ENCODE data around the gene RINL.

The RINL gene

DNA sequence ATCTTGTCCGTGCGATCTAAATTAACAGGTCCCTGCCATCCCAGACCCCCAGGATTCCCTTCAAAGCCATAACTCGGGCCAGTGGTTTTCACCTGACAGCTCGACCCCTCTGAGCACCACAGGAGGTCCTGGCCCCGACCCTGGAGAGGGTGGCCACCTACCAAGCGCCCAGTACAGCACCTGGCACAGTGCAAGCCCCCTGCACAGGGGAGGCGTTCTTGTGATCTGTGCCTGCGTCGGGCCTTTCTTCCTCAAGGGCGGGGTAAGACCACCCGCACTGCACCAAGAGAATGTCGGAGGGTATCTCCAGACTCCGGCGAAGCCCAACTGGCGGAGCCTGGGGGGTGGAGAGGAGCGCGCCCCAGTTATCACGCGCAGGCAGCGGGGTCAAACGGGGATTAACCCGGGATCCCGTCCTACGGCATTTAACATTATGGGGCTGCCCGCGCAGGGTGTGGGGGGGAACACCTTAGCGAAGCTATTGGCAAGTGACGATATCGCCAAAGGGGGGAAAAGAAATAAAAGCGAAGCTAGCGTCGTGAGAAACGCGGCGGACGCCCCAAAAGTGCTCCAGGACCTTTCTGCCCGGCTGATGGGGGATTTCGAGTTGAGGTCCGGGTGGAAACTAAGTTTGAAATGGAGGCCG lies 27.0 kb downstream of the RINL start:
- no peak for TF ChIP-seq YY1 (IDR thresholded peaks at IDR 0.05; ENCODE audit: low read depth)
- peak; percentile 9 for TF ChIP-seq ZBTB7A (IDR thresholded peaks at IDR 0.05; ENCODE audit: low read depth)

DNA sequence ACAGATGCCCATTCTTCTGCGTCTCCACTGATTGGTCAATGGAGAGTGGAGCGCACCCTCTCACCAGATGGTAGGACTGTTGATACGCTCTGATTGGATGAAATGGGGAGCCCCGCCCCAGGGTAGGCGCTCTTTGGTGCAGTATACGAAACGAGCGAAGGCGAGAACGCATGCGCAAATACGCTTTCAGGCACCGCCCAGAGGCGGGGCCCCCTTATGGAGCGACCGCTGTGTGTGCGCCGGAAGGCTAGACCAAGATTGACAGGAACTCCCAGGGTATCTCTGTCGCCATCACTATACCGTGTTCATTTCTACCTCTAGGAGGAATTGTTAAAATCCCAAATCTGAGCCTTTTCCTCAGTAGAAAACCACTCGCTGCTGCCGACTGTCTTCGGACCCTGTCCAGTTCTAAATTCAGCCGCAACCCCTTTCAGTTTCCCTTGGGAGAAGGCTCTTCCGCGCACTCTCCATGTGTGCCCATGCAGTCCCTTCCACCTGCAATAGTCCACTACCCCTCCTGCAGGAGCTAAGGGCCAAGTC lies 27.6 kb downstream of the RINL start:
- TF ChIP-seq TCF12 (IDR thresholded peaks at IDR 0.05; ENCODE audit: low read depth), result no peak
- TF ChIP-seq YY1 (IDR thresholded peaks at IDR 0.05; ENCODE audit: low read depth), result peak; percentile 59
- TF ChIP-seq, protein P1, sequence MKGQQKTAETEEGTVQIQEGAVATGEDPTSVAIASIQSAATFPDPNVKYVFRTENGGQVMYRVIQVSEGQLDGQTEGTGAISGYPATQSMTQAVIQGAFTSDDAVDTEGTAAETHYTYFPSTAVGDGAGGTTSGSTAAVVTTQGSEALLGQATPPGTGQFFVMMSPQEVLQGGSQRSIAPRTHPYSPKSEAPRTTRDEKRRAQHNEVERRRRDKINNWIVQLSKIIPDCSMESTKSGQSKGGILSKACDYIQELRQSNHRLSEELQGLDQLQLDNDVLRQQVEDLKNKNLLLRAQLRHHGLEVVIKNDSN (IDR thresholded peaks at IDR 0.05), result no peak
- no peak for TF ChIP-seq CREB1 (IDR thresholded peaks at IDR 0.05; ENCODE audit: low read depth)
- TF ChIP-seq, protein P2, sequence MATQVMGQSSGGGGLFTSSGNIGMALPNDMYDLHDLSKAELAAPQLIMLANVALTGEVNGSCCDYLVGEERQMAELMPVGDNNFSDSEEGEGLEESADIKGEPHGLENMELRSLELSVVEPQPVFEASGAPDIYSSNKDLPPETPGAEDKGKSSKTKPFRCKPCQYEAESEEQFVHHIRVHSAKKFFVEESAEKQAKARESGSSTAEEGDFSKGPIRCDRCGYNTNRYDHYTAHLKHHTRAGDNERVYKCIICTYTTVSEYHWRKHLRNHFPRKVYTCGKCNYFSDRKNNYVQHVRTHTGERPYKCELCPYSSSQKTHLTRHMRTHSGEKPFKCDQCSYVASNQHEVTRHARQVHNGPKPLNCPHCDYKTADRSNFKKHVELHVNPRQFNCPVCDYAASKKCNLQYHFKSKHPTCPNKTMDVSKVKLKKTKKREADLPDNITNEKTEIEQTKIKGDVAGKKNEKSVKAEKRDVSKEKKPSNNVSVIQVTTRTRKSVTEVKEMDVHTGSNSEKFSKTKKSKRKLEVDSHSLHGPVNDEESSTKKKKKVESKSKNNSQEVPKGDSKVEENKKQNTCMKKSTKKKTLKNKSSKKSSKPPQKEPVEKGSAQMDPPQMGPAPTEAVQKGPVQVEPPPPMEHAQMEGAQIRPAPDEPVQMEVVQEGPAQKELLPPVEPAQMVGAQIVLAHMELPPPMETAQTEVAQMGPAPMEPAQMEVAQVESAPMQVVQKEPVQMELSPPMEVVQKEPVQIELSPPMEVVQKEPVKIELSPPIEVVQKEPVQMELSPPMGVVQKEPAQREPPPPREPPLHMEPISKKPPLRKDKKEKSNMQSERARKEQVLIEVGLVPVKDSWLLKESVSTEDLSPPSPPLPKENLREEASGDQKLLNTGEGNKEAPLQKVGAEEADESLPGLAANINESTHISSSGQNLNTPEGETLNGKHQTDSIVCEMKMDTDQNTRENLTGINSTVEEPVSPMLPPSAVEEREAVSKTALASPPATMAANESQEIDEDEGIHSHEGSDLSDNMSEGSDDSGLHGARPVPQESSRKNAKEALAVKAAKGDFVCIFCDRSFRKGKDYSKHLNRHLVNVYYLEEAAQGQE (IDR thresholded peaks at IDR 0.05; ENCODE audit: low read depth), result no peak
- TF ChIP-seq, protein P3, sequence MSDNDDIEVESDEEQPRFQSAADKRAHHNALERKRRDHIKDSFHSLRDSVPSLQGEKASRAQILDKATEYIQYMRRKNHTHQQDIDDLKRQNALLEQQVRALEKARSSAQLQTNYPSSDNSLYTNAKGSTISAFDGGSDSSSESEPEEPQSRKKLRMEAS (IDR thresholded peaks at IDR 0.05), result no peak
- no peak for TF ChIP-seq EGR1 (IDR thresholded peaks at IDR 0.05)
- TF ChIP-seq TAF1 (IDR thresholded peaks at IDR 0.05; ENCODE audit: low read depth), result peak; percentile 49; the same call in 1 of the 2 replicates
- TF ChIP-seq CEBPB (IDR thresholded peaks at IDR 0.05), result no peak; the same call in 1 of the 2 replicates
- TF ChIP-seq TEAD4 (IDR thresholded peaks at IDR 0.05), result no peak; the same call in 1 of the 2 replicates

DNA sequence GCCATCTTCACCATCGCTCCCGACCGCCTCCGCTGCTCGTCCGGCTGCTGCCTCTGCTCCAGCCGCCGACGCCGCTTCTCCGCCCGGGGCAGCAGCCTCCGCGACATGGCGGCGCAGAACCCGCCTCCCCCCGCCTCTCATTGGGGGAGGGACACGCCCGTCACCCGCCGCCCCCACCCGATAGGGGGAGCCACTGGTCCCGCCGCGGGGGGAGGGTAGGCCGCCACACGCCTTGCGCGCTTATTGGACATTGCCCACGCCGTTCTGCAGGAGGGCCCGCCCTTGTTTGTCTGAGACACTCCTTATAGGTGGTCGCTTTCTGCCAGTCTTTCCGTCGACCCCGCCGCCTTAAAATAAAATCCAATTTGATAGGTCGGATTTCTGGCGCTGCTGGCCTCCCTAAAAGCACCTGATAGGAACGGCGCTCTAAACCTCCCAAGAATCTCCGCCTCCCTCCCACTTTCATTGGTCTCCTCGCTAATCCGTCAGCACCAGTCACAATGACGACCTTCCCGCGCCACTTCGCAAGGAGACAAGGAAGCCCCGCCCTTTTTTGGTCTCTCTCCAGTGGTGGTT lies 28.1 kb downstream of the RINL start, which contains the start of gene HNRNPL:
TSS of gene HNRNPL (minus strand) at position 127 of the 576 bp plus-strand sequence. CDS start at position 107, 20 bp downstream.
- TF ChIP-seq EP300 (IDR thresholded peaks at IDR 0.05; ENCODE audit: borderline replicate concordance) (no peak), TAF1 (IDR thresholded peaks at IDR 0.05; ENCODE audit: low read depth) (peak; percentile 76), RAD21 (IDR thresholded peaks at IDR 0.05; ENCODE audit: low read depth) (no peak), ZBTB7A (IDR thresholded peaks at IDR 0.05; ENCODE audit: low read depth) (no peak), TCF12 (IDR thresholded peaks at IDR 0.05; ENCODE audit: low read depth) (no peak), CEBPB (IDR thresholded peaks at IDR 0.05) (no peak), TEAD4 (IDR thresholded peaks at IDR 0.05) (no peak), FOXM1 (IDR thresholded peaks at IDR 0.05; ENCODE audit: borderline replicate concordance, low read depth) (peak; percentile 77), EGR1 (IDR thresholded peaks at IDR 0.05) (peak; percentile 46; the same call in 1 of the 2 replicates), NFIC (IDR thresholded peaks at IDR 0.05) (no peak), CREB1 (IDR thresholded peaks at IDR 0.05; ENCODE audit: low read depth) (peak; percentile 97), YY1 (IDR thresholded peaks at IDR 0.05; ENCODE audit: low read depth) (peak; percentile 91)
- TF ChIP-seq, protein P1 (IDR thresholded peaks at IDR 0.05), result no peak
- TF ChIP-seq, protein P3 (IDR thresholded peaks at IDR 0.05), result peak; percentile 25; the same call in 1 of the 2 replicates
- TF ChIP-seq, protein P2 (IDR thresholded peaks at IDR 0.05; ENCODE audit: low read depth), result no peak

DNA sequence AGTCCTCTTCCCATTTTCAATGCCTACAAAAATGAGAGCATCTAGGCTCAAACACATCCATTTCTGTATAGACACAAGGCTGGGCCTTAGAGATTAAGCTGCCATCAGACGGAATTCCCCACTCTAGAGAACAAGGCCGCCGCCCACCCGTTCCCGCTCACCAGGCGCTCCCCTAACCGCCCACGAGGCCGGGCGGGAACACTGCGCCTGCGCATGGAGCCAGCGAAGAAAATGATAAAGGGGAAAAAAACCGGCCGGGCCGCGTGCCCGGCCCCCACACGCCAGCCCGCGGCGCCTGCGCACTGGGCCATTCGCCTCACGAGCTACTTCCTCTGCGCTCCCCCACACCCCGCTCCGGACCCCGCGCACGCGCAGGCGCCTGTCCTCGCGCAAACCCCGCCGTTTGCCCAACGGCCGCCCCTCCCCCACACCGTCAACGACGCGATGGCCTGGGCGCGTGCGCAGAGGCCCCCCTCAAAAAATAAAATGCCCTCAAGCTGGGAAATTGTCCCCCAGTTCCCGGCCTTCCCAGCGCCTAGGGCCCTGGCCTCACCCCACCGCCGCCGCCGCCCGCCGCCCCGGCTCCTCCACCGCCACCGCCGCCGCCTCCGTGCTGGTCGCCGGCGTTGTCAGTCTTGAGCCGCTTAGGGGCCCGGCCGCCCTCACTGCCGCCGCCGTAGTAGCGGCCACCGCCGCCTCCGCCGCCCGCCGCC lies 28.8 kb downstream of the RINL start:
- no peak for TF ChIP-seq RAD21 (IDR thresholded peaks at IDR 0.05; ENCODE audit: low read depth)
- TF ChIP-seq, protein P2 (IDR thresholded peaks at IDR 0.05; ENCODE audit: low read depth), result no peak
- TF ChIP-seq NFIC (IDR thresholded peaks at IDR 0.05), result no peak
- TF ChIP-seq CEBPB (IDR thresholded peaks at IDR 0.05), result peak; percentile 1; the same call in 1 of the 2 replicates
- TF ChIP-seq FOXM1 (IDR thresholded peaks at IDR 0.05; ENCODE audit: borderline replicate concordance, low read depth), result no peak
- TF ChIP-seq, protein P3 (IDR thresholded peaks at IDR 0.05), result peak; percentile 93
- peak; percentile 88 for TF ChIP-seq EGR1 (IDR thresholded peaks at IDR 0.05)
- TF ChIP-seq TEAD4 (IDR thresholded peaks at IDR 0.05), result no peak
- TF ChIP-seq ZBTB7A (IDR thresholded peaks at IDR 0.05; ENCODE audit: low read depth), result no peak
- no peak for TF ChIP-seq TCF12 (IDR thresholded peaks at IDR 0.05; ENCODE audit: low read depth)
- TF ChIP-seq YY1 (IDR thresholded peaks at IDR 0.05; ENCODE audit: low read depth), result no peak
- no peak for TF ChIP-seq CREB1 (IDR thresholded peaks at IDR 0.05; ENCODE audit: low read depth)
- TF ChIP-seq TAF1 (IDR thresholded peaks at IDR 0.05; ENCODE audit: low read depth), result no peak; the same call in 1 of the 2 replicates
- TF ChIP-seq, protein P1 (IDR thresholded peaks at IDR 0.05), result 0 out of 2 replicates have a peak, but pooled peaks have one; percentile 22
- TF ChIP-seq EP300 (IDR thresholded peaks at IDR 0.05; ENCODE audit: borderline replicate concordance), result no peak

All from Ishikawa (cell line).